Gastroesophageal sphincter (tissue), 4 donors: ENCODE data around the gene UTS2B. TPM values are rescaled to one million over a fixed set of nuclear protein-coding genes. Genes with fewer than 3 reads are reported as not detected.

Experiments used
- ATAC-seq: fragments of 150-250 bp; one replicate; pipeline ENCODE4 v1.9.1; 2016; ENCODE audit warnings: mild to moderate bottlenecking, moderate library complexity
- H3K27ac ChIP-seq, 4 donors: fragments of 200-600 bp; sonication (generic) in 3 of 4; 1 replicate in 3 of 4; 2 replicates in 1 of 4; pipeline ENCODE4 v1.5.1; 2016 to 2019
- H3K27me3 ChIP-seq: fragments of 200-600 bp; sonication (generic); one replicate; pipeline ENCODE4 v1.5.1; 2019
- H3K36me3 ChIP-seq, 2 donors: fragments of 200-600 bp; sonication (generic); one replicate each; pipeline ENCODE4 v1.5.1; 2019; ENCODE audit warnings: control low read depth in 1 of 2
- H3K4me1 ChIP-seq, 3 donors: fragments of 200-600 bp; sonication (generic); 1 replicate in 2 of 3; 2 replicates in 1 of 3; pipeline ENCODE4 v1.5.1; 2016 to 2019; ENCODE audit warnings: control low read depth in 2 of 3
- H3K4me3 ChIP-seq, 2 donors: fragments of 200-600 bp; sonication (generic); one replicate each; pipeline ENCODE4 v1.5.1; 2019; ENCODE audit warnings: mild to moderate bottlenecking in 1 of 2, moderate library complexity in 1 of 2
- H3K9me3 ChIP-seq, 3 donors: fragments of 200-600 bp; sonication (generic); one replicate each; pipeline ENCODE4 v1.5.1; 2017 to 2019; ENCODE audit warnings: control low read depth in 2 of 3
- CTCF ChIP-seq, 4 experiments: fragments of 200-600 bp in 2 of 4; fragments of 450-650 bp in 2 of 4; sonication (generic) in 1 of 4; IDR thresholded peaks; one replicate each; pipeline ENCODE4 v1.5.1; 2017 to 2019; ENCODE audit warnings: antibody characterized with exemption in 4 of 4, mild to moderate bottlenecking in 2 of 4, moderate library complexity in 2 of 4
- EP300 ChIP-seq: sonication (generic); formaldehyde crosslinking; IDR thresholded peaks from one replicate; pipeline ENCODE4 v1.6.1; 2017; ENCODE audit warnings: antibody characterized with exemption, mild to moderate bottlenecking
- POLR2A ChIP-seq, 2 donors: fragments of 450-650 bp; IDR thresholded peaks; one replicate each; pipeline ENCODE4 v1.6.1; 2017; ENCODE audit warnings: antibody characterized with exemption in 2 of 2, mild to moderate bottlenecking in 2 of 2, moderate library complexity in 1 of 2
- POLR2AphosphoS5 ChIP-seq: sonication (generic); formaldehyde crosslinking; IDR thresholded peaks from one replicate; pipeline ENCODE4 v1.6.1; 2017; ENCODE audit warnings: antibody characterized with exemption
- WGBS, 2 donors: methylation state at CpG; one replicate each; pipeline ENCODE4 v1.1.5; 2018; ENCODE audit warnings: low coverage in 1 of 2; 5-methylcytosine and 5-hydroxymethylcytosine counted together
- total RNA-seq, 4 donors: library from RNA; depleted of rRNA; stranded (reverse); fragments of >200 nt; gene quantifications; one replicate each; pipeline ENCODE4 v1.1.0, GENCODE V29; 2016

The UTS2B gene
- under 1 TPM in 1 of 4 donors, not detected in 3; 0.20 TPM for total RNA-seq

GRCh38 chr3:191329654-191330529 lies at the start of gene UTS2B:
Gene UTS2B, minus strand, starts transcription at chr3:191330526. Its CDS starts 48,337 bp downstream, at chr3:191282189.
- Histone ChIP-seq H3K4me1 (peaks cover 15 to 60% (median 16%) of the 10 kb centered on the region in 3 donors), H3K36me3 (no peaks in the 10 kb centered on the region), H3K27me3 (no peaks in the 10 kb centered on the region), H3K9me3 (no peaks in the 10 kb centered on the region), H3K4me3 (peak within 1 kb of the TSS; percentile 93 to 98), H3K27ac (peak within 1 kb of the TSS; percentile 91 to 95 (median 93))
- ATAC-seq, result peak; percentile 58
- 0 to 3% methylated on average over 2 to 15 of the region's 37 CpGs for WGBS, 2 donors
- TF ChIP-seq POLR2A (IDR thresholded peaks at IDR 0.05) (no peak), CTCF (IDR thresholded peaks at IDR 0.05) (peak in 1 of 4 experiments; percentile 4)

DNA sequence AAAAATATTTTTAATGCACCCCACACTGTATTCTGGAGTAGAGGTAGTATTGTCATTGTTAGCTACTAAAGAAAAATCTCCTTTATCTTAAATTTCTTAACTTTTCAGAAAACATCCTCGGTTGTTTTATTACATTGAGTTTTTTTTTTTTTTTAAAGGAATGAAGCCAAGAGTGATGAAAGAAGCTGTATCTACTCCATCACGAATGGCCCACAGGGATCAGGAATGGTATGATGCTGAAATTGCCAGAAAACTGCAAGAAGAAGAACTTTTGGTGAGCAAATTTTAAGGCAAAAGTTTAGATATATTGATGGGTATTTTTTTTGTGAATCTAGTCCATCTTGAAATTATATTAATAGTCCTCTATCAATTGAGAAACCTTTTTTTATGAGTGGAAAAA lies 49.7 kb upstream of the UTS2B start:
- H3K36me3 ChIP-seq, result peaks cover 0 to 62% of the 10 kb centered on the region in 2 donors
- H3K27ac ChIP-seq, result no peak overlapping the region
- H3K4me3 ChIP-seq, result no peak overlapping the region
- ATAC-seq, result no peak
- no peaks in the 10 kb centered on the region for H3K27me3 ChIP-seq
- H3K4me1 ChIP-seq, result peaks cover 16 to 57% (median 21%) of the 10 kb centered on the region in 3 donors
- 62 to 74% methylated on average over 2 of the region's 2 CpGs for WGBS, 2 donors
- TF ChIP-seq EP300 (no peak), POLR2A (IDR thresholded peaks at IDR 0.05) (no peak), CTCF (IDR thresholded peaks at IDR 0.05) (no peak), POLR2AphosphoS5 (no peak)
- no peaks in the 10 kb centered on the region for H3K9me3 ChIP-seq

GRCh38 chr3:191379446-191379845 lies 49.1 kb upstream of the UTS2B start:
- H3K27ac ChIP-seq, result no peak overlapping the region

GRCh38 chr3:191378142-191378812 lies 48.0 kb upstream of the UTS2B start:
- peak overlapping the region in 3 of 4 donors; percentile 8 to 64 (median 51) for H3K27ac ChIP-seq
- no peaks in the 10 kb centered on the region for H3K9me3 ChIP-seq
- no peaks in the 10 kb centered on the region for H3K27me3 ChIP-seq
- no peak for ATAC-seq
- H3K4me3 ChIP-seq, result no peak overlapping the region
- H3K4me1 ChIP-seq, result peaks cover 16 to 57% (median 21%) of the 10 kb centered on the region in 3 donors
- H3K36me3 ChIP-seq, result peaks cover 0 to 50% of the 10 kb centered on the region in 2 donors
- TF ChIP-seq CTCF (IDR thresholded peaks at IDR 0.05), result no peak
- TF ChIP-seq POLR2AphosphoS5, result no peak
- no peak for TF ChIP-seq EP300
- no peak for TF ChIP-seq POLR2A (IDR thresholded peaks at IDR 0.05)

More at GRCh38 chr3:191379446-191379845, 49.1 kb upstream of the UTS2B start:
- H3K27me3 ChIP-seq, result no peaks in the 10 kb centered on the region
- no peak for ATAC-seq
- H3K4me3 ChIP-seq, result no peak overlapping the region
- peaks cover 16 to 57% (median 21%) of the 10 kb centered on the region in 3 donors for H3K4me1 ChIP-seq
- TF ChIP-seq EP300 (no peak), CTCF (IDR thresholded peaks at IDR 0.05) (no peak), POLR2AphosphoS5 (no peak), POLR2A (IDR thresholded peaks at IDR 0.05) (no peak)
- peaks cover 0 to 58% of the 10 kb centered on the region in 2 donors for H3K36me3 ChIP-seq
- 58 to 63% methylated on average over 2 of the region's 2 CpGs for WGBS, 2 donors
- H3K9me3 ChIP-seq, result no peaks in the 10 kb centered on the region
